ENCODE results near the gene CYB5R4.
"Not testable (repeated sequence)": the region's sequence is repeated elsewhere in the genome, so short reads cannot be mapped to it uniquely, and the experiment has no call there.

CYB5R4 gene

DNA sequence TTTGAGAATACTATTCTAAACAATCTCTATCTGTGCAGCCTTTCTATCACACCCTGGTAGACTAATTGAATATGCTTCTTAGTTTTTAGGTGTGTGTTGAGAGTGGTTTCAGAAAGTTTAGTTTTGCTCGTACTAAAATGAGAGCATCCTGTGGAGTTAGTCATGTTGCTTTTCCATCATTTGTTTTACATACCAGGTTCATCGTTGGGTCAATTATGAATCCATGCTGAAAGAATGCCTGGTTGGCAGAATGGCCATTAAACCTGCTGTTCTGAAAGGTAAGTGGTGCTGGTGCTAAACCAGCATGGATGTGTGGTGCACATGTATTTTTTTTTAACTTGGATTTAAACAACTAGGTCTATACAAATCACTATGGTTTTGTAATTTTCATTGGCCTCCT is 49.3 kb downstream of the CYB5R4 start:
- TF ChIP-seq ZNF274 (IDR thresholded peaks at IDR 0.05; ENCODE audit: low read depth, low read length), result no peak
- H3K4me3 ChIP-seq (ENCODE audit: low read length), result no peak overlapping the region

DNA sequence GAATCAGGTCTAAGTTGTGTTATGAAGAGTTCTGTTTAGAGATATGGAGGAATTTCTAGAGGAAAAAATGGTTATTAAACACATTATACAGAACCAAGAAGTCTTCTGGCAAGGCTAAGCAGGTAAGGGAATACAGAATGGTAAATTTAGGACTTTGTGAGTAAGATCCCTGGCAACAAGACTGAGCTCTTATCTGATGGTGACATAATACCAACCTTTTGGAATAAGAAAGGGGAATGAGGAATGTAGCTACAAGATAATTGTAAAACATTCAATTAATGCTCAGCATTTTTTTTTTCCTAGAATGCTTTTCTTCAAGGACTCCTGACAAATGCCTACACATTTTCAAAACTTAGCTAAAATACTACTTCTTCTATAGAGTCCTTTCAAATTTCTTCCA is 51.8 kb downstream of the CYB5R4 start:
- no peak overlapping the region for H3K4me3 ChIP-seq (ENCODE audit: low read length)
- TF ChIP-seq ZNF274 (IDR thresholded peaks at IDR 0.05; ENCODE audit: low read depth, low read length), result no peak

DNA sequence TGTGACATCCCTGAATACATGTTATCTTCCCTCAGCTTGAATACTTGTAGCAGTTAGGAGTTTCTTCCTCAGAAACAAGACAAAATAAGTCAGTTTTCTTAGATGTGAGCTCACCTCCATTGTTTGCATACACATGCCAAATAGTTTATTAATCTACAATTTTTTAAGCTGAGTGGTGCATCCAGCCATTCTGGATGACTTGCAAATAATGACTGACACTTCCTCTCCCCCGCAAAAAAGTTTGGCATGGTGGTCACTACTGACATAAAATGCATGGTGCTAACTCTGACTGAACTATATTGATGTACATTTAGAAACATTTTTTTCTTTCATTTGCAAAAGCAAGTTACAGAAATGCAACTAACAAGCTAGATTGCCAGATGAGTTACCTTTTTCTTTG is 55.5 kb downstream of the CYB5R4 start:
- no peak overlapping the region for H3K4me3 ChIP-seq (ENCODE audit: low read length)
- TF ChIP-seq ZNF274 (IDR thresholded peaks at IDR 0.05; ENCODE audit: low read depth, low read length), result no peak

DNA sequence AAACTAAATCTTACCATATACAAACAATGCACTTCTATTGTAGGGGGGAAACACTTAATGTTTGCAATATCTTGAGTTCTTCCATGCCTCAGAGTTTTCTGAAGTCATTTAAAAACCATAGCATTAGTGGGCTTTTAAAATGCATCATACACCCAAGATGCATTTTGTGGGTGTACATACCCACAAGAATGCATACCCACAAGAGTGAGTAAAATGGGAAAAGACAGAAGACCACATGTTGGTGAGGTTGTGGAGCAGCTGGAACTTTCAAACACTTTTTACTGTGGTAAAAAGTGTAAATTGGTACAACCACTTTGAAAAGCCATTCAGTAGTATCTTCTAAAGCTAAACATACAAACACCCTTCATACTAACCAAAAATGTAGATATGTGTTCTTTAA is 57.5 kb downstream of the CYB5R4 start:
- no peak for TF ChIP-seq ZNF274 (IDR thresholded peaks at IDR 0.05; ENCODE audit: low read depth, low read length)
- H3K4me3 ChIP-seq (ENCODE audit: low read length), result no peak overlapping the region

DNA sequence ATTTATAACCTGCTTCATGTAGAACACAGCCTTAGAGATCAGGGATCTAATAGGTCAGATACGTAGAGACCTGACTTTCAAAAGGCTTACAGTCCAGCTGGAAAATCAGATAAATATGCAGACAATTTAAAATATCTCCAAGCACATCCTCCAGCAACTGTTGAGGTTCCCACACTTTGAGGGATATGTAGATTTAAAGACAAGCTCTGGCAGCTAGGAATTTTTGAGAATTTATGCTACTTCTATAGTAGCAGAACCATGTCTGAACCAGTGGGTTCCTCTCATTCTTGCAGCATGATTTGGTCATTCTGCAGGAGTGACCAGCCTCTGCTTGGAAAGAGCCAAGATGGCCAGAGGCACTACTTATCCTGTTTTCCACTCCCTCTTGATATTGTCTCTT is 60.5 kb downstream of the CYB5R4 start:
- no peak for TF ChIP-seq ZNF274 (IDR thresholded peaks at IDR 0.05; ENCODE audit: low read depth, low read length)
- no peak overlapping the region for H3K4me3 ChIP-seq (ENCODE audit: low read length)

DNA sequence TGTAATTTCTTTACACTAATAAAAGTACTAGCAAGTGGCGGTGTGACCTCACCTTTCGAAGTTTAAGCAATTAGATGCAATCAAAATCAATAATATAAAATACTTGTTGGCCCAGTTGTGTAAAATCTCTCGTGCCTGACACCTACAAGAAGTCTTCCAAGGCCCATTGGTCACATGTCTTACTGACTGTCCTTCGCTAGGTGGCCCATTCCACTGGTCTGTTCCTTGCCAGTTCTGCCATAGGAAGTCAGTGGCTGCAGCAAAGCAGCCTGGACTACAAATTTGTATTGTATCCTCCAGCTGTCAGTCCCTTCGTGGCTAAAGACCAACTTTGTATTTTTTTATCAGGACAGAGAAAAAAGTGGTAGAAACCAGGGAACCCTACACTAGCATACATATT is 61.8 kb downstream of the CYB5R4 start:
- no peak overlapping the region for H3K4me3 ChIP-seq (ENCODE audit: low read length)
- TF ChIP-seq ZNF274 (IDR thresholded peaks at IDR 0.05; ENCODE audit: low read depth, low read length), result no peak

DNA sequence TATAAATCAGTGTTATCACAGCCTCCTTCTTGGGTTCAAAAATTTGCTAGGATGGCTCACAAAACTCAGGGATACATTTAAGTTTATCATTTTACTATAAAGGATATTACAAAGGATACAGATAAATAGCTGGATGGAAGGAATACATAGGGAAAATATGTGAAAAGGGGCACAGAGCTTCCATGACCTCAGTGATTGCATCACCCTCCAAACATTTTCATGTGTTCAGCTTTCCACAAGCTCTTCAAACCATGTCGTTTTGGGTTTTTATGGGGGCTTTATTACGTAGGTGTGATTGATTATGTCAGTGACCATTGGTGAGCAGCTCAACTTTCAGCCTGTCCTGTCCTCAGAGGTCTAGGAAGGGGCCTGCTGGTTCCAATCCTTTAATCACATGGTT is 68.0 kb downstream of the CYB5R4 start:
- H3K4me3 ChIP-seq (ENCODE audit: low read length), result no peak overlapping the region
- TF ChIP-seq ZNF274 (IDR thresholded peaks at IDR 0.05; ENCODE audit: low read depth, low read length), result no peak

DNA sequence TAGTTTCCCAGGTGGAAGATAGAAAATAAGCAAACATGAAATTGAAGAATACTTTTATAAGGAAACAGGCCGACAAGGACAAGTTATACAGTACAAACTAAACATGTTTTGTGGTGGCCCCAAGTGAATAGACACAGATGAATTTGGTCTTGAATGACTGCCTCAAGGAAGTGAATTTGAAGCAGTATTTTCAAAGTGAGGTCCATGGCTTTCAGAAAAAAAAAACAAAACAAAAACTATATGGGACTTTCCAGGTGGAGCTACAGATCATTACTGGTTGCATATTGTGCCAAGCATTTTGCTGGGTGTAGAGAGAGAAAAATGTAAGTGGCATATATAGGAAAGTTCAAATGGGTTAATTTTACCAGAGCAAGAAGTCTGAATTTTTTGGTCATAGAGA is 68.8 kb downstream of the CYB5R4 start:
- no peak overlapping the region for H3K4me3 ChIP-seq (ENCODE audit: low read length)
- TF ChIP-seq ZNF274 (IDR thresholded peaks at IDR 0.05; ENCODE audit: low read depth, low read length), result no peak

DNA sequence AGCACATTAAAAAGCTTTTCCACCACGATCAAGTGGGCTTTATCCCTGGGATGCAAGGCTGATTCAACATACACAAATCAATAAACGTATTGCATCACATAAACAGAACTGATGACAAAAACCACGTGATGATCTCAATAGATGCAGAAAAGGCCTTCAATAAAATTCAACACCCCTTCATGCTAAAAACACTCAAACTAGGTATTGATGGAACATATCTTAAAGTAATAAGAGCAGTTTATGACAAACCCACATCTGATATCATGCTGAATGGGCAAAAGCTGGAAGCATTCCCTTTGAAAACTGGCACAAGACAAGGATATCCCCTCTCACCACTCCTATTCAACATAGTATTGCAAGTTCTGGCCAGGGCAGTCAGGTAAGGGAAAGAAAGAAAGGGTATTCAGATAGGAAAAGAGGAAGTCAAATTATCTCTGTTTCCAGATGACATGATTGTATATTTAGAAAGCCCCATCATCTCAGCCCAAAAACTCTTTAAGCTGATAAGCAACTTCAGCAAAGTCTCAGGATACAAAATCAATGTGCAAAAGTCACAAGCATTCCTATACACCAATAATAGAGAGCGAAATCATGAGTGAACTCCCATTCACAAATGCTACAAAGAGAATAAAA is 86.8 kb downstream of the CYB5R4 start:
- not testable (repeated sequence) for H3K4me3 ChIP-seq (ENCODE audit: low read length)

DNA sequence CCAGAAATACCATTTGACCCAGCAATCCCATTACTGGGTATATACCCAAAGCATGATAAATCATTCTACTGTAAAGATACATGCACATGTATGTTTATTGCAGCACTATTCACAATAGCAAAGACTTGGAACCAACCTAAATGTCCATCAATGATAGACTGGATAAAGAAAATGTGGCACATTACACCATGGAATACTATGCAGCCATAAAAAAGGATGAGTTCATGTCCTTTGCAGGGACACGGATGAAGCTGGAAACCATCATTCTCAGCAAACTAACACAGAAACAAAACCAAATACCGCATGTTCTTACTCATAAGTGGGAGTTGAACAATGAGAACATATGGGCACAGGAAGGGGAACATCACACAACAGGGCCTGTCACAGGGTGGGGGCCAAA is 88.5 kb downstream of the CYB5R4 start:
- H3K4me3 ChIP-seq (ENCODE audit: low read length), result not testable (repeated sequence)

DNA sequence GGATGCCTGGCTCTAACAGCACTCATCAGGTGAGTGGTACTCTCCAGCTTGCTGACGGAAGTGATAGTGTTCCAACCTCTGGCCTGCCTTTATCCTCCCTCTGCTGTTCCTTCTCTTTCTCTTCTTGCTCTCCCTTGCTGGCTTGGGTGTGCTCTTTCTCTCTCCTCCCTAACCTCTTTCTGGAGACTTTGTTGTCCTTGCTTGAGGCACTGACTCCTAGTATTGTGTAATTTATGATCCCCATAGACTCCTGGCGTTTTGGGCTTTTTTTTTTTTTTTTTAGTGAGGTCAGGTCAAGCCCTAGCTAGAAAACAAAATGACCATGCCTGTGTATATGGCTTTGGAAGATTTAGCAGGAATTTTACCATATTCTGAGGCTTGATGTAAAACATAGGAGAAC is 89.4 kb downstream of the CYB5R4 start:
- no peak overlapping the region for H3K4me3 ChIP-seq (ENCODE audit: low read length)
- no peak for TF ChIP-seq ZNF274 (IDR thresholded peaks at IDR 0.05; ENCODE audit: low read depth, low read length)

DNA sequence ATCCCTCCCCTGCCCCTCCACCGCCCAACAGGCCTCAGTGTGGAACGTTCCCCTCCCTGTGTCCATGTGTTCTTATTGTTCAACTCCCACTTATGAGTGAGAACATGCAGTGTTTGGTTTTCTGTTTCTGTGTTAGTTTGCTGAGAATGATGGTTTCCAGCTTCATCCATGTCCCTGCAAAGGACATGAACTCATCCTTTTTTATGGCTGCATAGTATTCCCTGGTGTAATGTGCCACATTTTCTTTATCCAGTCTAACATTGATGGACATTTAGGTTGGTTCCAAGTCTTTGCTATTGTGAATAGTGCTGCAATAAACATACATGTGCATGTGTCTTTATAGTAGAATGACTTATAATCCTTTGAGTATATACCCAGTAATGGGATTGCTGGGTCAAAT is 91.9 kb downstream of the CYB5R4 start:
- H3K4me3 ChIP-seq (ENCODE audit: low read length), result not testable (repeated sequence)

DNA sequence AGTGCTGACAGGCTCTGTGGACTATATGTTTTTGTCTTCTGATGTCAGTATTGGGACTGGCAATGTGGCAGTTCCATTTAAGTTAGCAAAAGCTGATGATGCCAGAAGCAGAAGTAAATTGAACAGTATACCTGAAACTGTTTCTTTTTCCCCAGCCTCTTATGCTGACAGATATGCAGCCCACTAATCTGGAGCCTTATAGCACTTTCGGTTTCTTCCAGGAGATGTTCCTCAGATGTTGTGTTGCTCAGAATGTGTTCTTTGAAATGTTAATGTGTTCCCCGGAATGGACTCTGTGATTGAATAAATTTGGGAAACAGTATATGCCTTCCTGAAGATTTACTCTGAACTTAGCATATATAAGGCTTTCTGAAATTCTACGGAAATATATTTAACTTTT is 93.3 kb downstream of the CYB5R4 start:
- TF ChIP-seq ZNF274 (IDR thresholded peaks at IDR 0.05; ENCODE audit: low read depth, low read length), result no peak
- H3K4me3 ChIP-seq (ENCODE audit: low read length), result no peak overlapping the region

DNA sequence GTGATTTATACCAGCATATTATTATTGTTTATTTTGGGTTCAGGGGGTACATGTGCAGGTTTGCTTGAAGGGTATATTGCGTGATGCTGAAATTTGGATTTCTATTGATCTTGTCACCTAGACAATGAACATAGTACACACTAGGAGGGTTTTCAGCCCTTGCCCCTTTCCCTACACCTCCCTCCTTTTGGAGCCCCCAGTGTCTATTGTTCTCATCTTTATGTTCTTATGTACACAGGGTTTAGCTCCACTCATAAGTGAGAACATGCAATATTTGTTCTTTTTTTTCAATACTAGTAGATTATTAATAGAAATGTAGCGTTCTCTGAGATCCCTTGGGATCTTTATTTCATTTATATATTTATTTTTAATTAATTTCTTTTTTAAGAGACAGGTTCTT is 94.9 kb downstream of the CYB5R4 start:
- no peak for TF ChIP-seq ZNF274 (IDR thresholded peaks at IDR 0.05; ENCODE audit: low read depth, low read length)
- no peak overlapping the region for H3K4me3 ChIP-seq (ENCODE audit: low read length)

DNA sequence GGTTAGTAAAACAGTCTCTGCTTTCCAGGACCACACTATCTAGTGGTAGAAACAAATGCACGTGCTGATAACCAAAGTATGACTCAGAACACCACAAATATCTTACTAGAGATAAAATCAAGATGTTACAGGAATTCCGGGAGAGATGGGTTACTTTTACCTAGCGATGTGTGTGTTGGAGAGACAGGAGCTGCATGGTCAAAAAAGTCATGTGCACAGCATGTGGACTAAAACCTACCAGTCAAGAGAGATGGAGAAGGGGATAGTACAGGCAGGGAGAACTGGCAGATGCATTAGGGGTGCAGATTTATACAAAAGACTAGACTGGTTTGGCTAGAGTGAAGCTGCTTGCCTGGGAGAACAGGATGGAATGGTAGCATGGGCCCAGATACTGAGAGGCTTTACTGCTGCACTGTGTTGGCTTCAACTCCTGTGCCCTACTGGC is 98.8 kb downstream of the CYB5R4 start:
- H3K4me3 ChIP-seq (ENCODE audit: low read length), result no peak overlapping the region
- TF ChIP-seq ZNF274 (IDR thresholded peaks at IDR 0.05; ENCODE audit: low read depth, low read length), result no peak

DNA sequence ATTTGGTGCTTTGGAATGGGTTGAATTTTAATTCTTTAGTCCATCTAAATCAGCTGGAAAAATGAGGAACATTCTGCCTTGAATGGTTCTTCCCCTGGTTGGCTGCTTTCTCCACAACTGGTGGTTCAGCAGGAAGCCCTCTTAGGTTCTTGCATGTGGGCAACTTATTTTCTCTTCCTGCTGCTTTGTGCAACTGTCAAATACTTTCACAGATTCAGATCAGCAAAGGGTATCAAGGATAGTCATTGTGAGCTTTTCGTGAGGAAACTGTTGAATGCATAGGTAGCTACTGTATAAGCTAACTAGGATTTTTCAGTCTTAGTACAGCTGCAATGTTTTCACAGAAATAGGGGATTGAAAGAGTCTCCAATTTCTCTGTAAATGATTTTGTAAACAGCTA is 101.2 kb downstream of the CYB5R4 start:
- TF ChIP-seq ZNF274 (IDR thresholded peaks at IDR 0.05; ENCODE audit: low read depth, low read length), result no peak
- no peak overlapping the region for H3K4me3 ChIP-seq (ENCODE audit: low read length)

DNA sequence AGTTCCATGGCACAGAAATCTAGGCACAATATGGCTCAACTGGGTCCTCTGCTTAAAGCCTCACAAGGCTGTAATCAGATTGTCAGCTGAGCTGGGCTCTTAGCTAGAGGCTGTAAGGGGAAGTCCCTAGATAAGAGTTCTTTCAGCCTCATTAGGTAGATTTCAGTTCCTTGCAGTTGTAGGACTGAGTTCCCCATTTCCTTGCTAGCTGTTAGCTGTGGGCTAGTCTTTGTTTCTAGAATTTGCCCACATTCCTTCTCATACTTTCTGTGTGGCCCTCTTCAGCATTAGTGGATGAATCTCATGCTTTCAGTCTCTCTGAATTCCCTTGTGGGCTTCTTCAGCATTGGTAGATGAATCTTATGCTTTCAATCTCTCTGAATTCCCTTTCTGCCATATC is 103.1 kb downstream of the CYB5R4 start:
- TF ChIP-seq ZNF274 (IDR thresholded peaks at IDR 0.05; ENCODE audit: low read depth, low read length), result no peak
- no peak overlapping the region for H3K4me3 ChIP-seq (ENCODE audit: low read length)

Data from GM08714 (cell line).